Measurements from ENCODE around the gene GGA3. TPM values are rescaled to one million over a fixed set of nuclear protein-coding genes. Genes with fewer than 3 reads are reported as not detected.
A peak's percentile ranks its signal among the peaks of the same experiment; 100 is the strongest.

GGA3 gene
- total RNA-seq, 6 experiments from 2014 or later, result 12.4 to 18.9 (median 15.8) TPM

GRCh38 chr17:75238020-75238580, 23.3 kb downstream of the GGA3 start:
- no CpG with 5 or more reads among the region's 11 CpGs for WGBS (ENCODE audit: insufficient coverage, low coverage, low lambda C conversion rate, missing lambda C conversion rate)
- Histone ChIP-seq H3K27ac (no peak overlapping the region), H3K4me1 (peaks cover 0 to 3% (median 0%) of the 10 kb centered on the region in 4 donors), H3K36me3 (peaks cover 0 to 79% (median 33%) of the 10 kb centered on the region in 4 donors), H3K4me3 (no peak overlapping the region), H3K9me3 (no peaks in the 10 kb centered on the region), H3K27me3 (no peaks in the 10 kb centered on the region)
- intact Hi-C loops (cut with DNase I), result no loop called here
- DNase-seq (no peak), ATAC-seq (peak in 1 of 4 donors; percentile 3)
- TF ChIP-seq, protein P1, sequence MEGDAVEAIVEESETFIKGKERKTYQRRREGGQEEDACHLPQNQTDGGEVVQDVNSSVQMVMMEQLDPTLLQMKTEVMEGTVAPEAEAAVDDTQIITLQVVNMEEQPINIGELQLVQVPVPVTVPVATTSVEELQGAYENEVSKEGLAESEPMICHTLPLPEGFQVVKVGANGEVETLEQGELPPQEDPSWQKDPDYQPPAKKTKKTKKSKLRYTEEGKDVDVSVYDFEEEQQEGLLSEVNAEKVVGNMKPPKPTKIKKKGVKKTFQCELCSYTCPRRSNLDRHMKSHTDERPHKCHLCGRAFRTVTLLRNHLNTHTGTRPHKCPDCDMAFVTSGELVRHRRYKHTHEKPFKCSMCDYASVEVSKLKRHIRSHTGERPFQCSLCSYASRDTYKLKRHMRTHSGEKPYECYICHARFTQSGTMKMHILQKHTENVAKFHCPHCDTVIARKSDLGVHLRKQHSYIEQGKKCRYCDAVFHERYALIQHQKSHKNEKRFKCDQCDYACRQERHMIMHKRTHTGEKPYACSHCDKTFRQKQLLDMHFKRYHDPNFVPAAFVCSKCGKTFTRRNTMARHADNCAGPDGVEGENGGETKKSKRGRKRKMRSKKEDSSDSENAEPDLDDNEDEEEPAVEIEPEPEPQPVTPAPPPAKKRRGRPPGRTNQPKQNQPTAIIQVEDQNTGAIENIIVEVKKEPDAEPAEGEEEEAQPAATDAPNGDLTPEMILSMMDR (IDR thresholded peaks at IDR 0.05), result no peak
- TF ChIP-seq POLR2A (IDR thresholded peaks at IDR 0.05), result no peak

DNA sequence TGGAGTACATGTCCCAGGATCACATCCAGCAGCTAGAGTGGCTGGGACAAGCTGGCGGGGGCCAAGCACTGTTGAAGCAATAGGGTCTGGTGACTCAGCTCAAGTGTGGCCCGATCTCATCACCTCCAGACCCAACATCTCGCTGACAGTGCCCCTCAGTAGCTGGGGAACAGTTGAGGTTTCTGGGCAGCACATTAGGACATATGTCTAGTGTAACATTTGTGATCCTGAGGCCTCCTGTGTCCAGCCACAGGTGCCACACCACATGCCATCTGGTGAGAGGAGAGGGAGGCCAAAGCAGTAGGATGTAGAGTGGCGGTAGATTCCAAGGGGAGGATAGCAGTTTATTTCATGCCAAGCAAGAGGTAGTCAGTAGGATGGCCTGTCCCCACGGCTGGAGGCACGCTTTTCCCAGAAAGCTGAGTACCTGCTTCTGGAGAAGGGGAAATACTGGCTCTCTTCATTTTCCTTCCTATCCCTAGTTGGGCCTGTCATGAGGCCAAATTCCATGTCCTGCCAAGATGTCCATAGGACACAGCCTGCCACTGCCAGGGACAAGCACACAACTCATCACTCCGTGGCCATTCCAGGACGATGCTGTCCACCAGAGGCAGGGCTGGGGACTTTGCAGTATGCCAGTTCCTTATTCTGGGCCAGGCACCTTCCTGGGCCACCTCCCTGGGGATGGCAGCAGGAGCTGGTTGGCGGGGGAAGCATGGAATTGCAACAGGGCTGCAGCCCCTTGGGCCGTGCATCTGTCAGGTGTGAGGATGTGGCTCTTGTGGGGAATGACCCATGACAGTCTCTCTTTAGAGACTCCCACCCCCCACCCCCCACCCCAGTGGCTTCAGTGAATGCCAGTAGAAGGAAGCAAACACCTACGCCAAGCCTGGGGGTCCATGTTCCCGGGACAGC, 24.0 kb downstream of the GGA3 start:
- Histone ChIP-seq H3K36me3 (peaks cover 0 to 78% (median 35%) of the 10 kb centered on the region in 4 donors), H3K9me3 (no peaks in the 10 kb centered on the region), H3K4me3 (no peak overlapping the region), H3K4me1 (peaks cover 0 to 3% (median 0%) of the 10 kb centered on the region in 4 donors), H3K27me3 (no peaks in the 10 kb centered on the region), H3K27ac (no peak overlapping the region)
- TF ChIP-seq, protein P1 (IDR thresholded peaks at IDR 0.05), result no peak
- no peak for TF ChIP-seq POLR2A (IDR thresholded peaks at IDR 0.05)
- intact Hi-C loops (cut with DNase I), result no loop called here
- DNase-seq (no peak), ATAC-seq (no peak)
- 80% methylated on average over 1 of the region's 12 CpGs for WGBS (ENCODE audit: insufficient coverage, low coverage, low lambda C conversion rate, missing lambda C conversion rate)

DNA sequence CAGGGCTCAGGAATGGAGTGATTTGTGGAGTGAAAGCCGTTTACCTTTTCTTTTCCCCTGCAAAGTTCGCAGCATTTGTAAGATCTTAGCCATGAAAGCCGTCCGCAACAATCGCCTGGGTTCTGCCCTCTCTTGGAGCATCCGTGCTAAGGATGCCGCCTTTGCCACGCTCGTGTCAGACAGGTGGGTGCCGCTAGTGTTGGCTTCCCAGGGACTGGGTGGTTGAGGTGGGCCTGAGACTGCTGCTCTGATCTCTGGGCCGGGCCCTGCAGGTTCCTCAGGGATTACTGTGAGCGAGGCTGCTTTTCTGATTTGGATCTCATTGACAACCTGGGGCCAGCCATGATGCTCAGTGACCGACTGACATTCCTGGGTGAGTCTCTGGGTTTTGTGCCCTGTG, 28.6 kb downstream of the GGA3 start:
- Histone ChIP-seq H3K4me3 (no peak overlapping the region), H3K27ac (no peak overlapping the region), H3K27me3 (no peaks in the 10 kb centered on the region), H3K36me3 (peaks cover 0 to 66% (median 40%) of the 10 kb centered on the region in 4 donors), H3K9me3 (no peaks in the 10 kb centered on the region), H3K4me1 (no peaks in the 10 kb centered on the region)
- ATAC-seq, result no peak
- DNase-seq, result peak in 1 of 3 donors; percentile 32
- TF ChIP-seq, protein P1 (IDR thresholded peaks at IDR 0.05), result no peak
- no peak for TF ChIP-seq POLR2A (IDR thresholded peaks at IDR 0.05)
- 86% methylated on average over 1 of the region's 13 CpGs for WGBS (ENCODE audit: insufficient coverage, low coverage, low lambda C conversion rate, missing lambda C conversion rate)
- intact Hi-C loops (cut with DNase I), result no loop called here

- WGBS (ENCODE audit: insufficient coverage, low coverage, low lambda C conversion rate, missing lambda C conversion rate), result 80% methylated on average over 1 of the region's 18 CpGs
- H3K4me1 ChIP-seq, result no peaks in the 10 kb centered on the region
- H3K36me3 ChIP-seq, result peaks cover 0 to 62% (median 37%) of the 10 kb centered on the region in 4 donors
- intact Hi-C loops (cut with DNase I), result no loop called here
- H3K9me3 ChIP-seq, result no peaks in the 10 kb centered on the region
- no peak for ATAC-seq
- H3K27ac ChIP-seq, result no peak overlapping the region
- DNase-seq, result no peak
- no peaks in the 10 kb centered on the region for H3K27me3 ChIP-seq
- no peak for TF ChIP-seq POLR2A (IDR thresholded peaks at IDR 0.05)
- TF ChIP-seq, protein P1 (IDR thresholded peaks at IDR 0.05), result no peak
- no peak overlapping the region for H3K4me3 ChIP-seq
Observed at GRCh38 chr17:75231741-75232464, 29.5 kb downstream of the GGA3 start.
